Kidney glomerular epithelial cell (primary cell): ENCODE measurements around the gene CALD1.

Experiments used
- DNase-seq: peaks from one replicate; lab custom pipeline; 2025; lab: John Stamatoyannopoulos, UW

Gene CALD1

GRCh38 chr7:134787064-134787463 is 7.6 kb downstream of the CALD1 start:
- DNase-seq = no peak

DNA sequence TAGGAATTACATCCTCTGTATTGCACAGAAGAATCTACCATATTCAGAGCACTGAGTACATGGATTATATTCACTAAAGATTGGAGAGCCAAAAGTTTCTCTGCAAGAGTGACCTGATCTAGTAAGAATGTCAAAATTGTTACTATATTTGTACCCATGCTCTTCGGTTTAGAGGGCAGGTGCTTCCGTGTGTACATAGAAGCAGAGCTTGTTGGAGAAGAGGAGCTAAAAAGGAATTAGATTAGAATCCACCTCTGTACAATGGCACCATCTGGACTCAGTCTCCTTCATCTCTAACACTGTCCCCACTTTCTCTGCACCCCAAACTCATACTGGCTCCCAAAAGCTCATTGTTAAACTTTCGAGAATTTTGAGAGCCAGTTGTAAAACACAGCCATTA is 8.3 kb downstream of the CALD1 start:
- no peak for DNase-seq

DNA sequence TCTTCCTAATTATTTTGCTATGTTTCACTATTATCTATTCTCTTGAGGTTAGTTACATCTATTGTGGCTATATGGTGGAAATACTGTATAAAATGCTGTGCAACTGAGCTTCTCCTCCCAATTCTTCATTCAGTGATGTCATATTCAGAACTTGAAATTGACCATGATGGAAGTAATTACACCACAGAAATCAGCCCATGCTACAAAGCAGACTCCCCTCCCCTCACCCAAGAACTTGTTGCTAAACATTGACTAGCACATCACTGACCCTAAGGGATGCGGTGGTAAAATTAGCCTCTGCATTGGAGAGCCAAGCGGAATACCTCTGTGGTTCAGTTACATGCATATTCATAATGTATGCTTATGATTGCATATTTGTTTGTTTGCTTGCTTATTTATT is 8.8 kb downstream of the CALD1 start:
- no peak for DNase-seq

- no peak for DNase-seq
These were observed 10.7 kb downstream of the CALD1 start for GRCh38 chr7:134789967-134790685.

DNA sequence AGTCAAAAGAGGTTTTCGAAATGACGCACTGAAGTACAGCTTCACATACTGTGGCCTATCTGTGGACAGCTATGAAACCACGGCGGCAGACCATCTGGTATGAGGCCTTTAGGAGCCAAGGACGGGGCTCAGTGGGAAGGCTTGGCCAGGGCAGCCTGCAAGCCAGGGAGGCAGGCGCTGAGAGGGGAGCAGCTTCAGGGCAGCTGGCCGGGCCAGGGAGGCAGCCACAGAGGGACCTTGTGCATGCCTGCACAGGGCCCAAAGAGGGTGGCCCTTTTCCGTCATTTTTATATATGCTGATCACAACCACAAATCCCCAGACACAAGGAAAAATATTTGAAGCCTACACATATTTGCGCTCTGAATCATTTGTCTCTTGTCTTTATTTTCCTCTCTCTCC is 13.5 kb downstream of the CALD1 start:
- DNase-seq = no peak

DNA sequence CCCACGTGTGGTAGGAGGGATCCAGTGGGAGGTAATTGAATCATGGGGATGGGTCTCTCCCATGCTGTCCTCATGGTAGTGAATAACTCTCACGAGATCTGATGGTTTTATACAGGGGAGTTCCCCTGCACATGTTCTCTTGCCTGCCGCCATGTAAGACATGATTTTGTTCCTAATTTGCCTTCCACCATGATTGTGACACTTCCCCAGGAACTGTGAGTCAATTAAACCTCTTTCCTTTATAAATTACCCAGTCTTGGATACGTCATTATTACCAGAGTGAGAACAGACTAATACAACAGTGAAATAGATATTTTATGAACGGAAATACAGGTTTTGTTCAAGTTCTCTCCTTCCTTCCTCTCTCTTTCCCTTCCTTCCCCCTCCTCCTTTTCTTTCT is 15.8 kb downstream of the CALD1 start:
- DNase-seq = no peak

DNA sequence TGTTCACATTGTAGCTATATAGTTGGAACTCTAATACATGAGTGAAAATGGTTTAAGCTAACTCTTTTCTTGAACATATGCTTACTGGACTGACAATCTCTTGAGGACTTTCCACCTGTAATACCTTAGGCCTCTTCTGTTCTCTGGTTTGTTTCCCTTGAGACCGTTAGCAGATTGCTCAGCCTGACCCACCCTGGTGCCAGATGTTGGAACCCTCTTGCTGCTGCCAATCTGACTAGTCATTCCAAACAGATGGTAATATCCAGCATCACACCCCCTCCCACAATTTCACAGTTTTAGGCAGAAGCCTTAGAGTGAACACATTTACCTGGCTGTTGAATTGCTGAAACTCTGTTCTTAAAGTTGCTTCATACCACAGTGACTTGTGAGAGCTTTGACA is 18.7 kb downstream of the CALD1 start:
- no peak for DNase-seq

DNA sequence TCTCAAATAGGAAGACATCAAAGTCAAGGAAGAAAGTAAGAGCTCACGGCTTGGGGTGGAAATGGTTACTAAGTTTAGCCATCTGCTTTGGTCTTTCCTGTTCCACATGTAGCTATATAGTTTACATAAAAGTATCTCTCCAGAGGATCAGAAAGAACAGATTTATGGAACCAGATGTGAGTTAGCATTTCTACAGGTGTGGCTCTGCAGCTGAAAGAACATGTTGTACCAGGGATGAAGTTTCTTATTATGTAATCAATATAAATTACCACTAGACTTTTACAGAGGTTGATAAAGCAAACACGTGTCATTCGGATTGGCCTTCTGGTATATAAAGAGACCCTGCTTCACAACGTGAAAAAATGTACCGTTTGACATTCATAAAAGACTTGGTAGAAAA is 19.9 kb downstream of the CALD1 start:
- no peak for DNase-seq

- DNase-seq = no peak
These were observed 23.3 kb downstream of the CALD1 start for GRCh38 chr7:134802762-134803161.

GRCh38 chr7:134804351-134804750 is 24.9 kb downstream of the CALD1 start:
- DNase-seq = no peak

DNA sequence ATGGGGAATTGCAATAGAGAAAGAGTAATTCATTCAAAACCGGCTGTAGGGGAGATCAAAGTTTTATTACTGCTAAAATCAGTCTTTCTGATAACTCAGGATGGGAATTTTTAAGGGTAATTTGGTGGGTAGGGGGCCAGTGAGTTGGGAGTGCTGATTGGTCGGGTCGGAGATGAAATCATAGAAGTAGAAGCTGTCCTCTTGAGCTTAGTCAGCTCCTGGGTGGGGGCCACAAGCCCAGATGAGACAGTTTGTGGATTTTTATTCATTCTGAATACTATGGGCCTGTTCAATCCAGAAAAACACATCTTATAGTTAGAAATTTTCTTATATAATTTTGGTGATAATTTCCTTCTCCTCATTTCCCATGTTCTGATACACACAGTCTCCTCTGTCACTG is 25.4 kb downstream of the CALD1 start:
- no peak for DNase-seq

DNA sequence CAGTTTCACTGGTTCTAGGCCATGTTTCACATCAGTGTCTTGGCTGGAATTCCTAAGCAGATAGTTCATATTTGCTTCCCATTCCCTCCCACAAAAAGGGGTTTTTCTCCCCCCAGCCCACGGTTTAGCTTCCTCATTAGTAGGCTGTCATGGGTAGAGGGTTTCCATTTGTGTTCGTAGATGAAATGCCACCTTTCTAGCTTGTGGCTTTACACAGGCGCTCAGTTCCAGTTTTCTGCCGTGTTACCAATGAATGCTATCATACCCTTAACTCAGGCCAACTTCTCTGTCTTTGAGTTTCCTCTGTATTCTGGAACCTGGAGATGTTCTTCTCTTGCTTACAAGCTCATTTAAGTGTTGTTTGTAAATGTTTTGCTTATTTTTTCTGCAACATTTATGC is 26.8 kb downstream of the CALD1 start:
- DNase-seq = no peak

DNA sequence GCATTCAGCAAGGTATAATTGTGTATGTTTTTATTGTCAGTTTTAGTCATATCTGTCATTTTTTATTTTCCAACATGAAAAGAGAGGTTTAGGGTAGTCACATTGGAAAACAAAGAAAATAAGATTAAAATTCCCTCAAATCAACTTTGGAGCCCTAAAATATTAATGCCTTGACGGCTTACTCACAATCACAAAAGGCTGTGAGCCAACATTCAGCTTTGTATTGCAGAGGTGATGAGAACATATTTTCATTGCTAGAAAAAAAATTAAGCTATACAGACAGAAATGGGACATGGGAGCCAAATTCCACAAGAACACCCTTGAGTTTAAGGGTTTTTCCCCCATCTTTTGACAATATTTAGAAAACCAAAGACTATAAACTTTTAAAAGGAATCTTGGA is 30.2 kb downstream of the CALD1 start:
- no peak for DNase-seq

DNA sequence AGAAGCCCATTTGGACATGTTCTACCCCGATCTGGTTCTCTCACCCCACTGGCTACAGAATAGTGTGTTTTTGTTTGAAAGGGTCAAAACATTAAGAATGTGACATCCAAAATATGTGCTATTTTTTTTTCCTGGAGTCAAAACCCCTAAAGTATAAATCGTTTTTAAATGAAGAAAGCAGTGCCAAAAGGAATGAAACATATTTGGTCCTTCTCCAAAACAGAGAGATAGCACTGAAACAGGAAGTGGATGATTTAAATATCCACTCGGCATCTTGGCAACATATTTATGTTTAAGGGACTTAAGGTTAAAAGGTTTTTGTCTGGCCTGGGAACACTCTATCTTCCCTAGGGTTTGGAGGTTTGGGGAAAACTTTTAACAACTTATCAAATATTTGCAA is 32.3 kb downstream of the CALD1 start:
- DNase-seq = no peak

DNA sequence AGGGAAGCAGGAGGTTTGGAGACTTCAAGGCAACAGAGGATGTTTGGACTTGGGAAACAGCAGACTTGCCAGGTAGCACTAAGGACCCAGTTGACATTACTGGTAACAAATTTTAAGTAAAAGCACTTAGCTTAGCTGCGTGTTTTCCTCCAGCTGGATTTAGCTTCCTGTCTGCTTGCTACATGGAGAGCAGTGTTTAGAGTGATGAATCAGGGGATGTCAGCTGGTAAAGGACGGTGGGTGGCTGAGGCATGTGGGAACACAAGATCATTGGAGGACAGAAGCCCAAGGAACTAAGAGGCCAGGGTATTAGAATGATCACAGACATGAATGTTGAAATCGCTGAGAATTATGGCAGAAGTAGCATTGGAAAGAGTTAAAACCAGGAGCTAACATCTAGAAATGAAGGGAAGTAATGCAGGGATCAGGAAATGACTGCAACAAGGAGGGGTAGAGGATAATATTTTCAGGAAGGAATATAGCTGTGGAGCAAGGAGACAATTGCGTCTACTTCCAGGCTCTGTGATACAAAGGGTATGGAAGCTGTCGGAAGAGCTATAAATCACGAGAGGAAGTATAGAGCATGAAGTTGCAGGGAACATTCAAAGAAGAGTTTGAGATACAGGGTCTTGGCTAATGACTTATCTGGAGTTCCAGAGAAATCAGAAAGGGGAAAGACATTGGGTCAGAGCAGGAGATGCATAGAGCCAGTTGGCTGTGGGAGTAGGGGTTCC is 34.4 kb downstream of the CALD1 start:
- DNase-seq = no peak

DNA sequence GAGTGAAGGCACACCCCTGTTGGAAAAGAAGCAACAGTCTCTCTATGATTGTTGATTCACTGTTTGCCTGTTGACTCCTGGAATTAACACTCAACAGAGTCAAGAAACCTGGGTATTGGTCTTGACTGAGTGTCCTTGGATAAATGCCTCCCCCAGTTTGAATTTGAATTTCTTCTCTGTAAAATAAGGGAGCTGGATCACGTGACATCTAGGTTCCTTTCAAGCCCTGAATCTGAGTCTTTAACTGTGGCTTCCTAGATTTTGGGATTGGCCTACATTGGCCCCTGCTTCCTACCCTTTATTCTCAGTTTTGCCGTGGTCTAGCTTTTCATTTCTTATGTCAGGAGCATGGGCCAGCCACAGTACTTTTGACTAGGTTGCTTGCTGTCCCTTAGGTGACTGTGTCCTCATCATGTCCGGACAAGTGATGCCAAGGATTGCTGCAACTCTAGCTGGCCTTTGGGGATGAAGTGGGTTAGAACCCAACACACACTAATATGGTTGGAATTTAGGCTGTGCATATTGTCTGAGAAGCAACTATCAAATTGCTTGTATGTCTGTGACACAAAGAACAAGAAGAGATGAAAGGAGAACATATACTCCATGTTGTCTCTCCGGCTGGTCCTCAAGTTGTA is 35.4 kb downstream of the CALD1 start:
- DNase-seq = no peak

- DNase-seq = no peak
These were observed 39.3 kb downstream of the CALD1 start for GRCh38 chr7:134818613-134819345.

GRCh38 chr7:134819401-134819800 is 40.0 kb downstream of the CALD1 start:
- no peak for DNase-seq

DNA sequence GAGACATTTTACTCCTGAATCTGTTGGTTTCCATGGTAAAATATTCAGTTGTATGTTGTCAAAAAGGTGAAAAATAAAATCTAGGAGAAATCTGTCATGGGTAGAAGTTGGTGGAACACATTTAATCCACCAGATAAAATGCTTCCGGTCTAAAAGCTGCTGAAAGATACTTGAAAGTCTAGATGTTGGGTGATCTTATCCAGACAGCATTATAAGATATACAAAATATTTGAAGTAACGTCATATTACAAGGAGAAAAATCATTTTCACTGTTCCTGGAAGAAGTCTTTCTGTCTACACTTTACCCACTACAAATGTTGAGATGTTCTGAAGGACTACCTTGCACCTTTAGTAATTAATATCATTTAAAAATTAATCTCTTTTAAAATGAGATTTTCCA is 40.9 kb downstream of the CALD1 start:
- no peak for DNase-seq

GRCh38 chr7:134820778-134821177 is 41.3 kb downstream of the CALD1 start:
- no peak for DNase-seq

GRCh38 chr7:134823400-134823799 is 44.0 kb downstream of the CALD1 start:
- DNase-seq = no peak

DNA sequence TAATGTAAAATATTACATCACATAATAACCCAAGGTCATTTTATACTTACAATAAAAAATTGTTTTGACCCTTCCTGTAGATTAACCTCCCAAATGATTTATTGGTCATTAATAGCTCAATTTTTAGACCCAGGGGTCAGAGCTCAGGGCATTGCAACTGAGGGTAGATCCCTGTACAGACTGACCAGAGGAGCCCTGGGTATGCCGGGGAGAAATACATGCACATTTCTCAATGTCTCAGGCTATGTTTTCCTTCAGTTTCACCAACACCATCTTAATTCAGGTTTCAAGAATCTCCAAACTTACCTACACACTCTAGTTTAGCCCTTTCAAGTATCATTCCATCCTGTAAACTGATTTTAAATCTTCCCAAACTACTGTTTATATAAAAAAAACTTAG is 46.2 kb downstream of the CALD1 start:
- no peak for DNase-seq

DNA sequence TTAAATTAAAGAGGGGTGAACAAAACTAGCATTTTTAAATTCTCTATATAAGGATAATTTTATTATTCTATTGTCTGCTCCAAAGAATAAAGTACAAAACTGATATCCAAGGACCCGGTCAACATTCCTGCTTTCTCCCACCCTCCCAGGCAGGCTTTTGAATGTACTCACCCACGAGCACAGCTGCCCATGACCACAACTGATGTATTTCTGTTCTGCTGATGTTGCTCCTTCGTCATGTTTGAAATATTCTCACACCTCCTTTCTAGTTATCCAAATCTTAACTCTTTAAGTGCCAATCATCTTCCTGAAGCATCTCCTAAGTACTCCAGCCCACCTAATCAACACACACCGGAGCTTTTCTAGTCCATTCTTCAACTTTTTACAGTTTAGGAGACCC is 46.7 kb downstream of the CALD1 start:
- peak; percentile 43 for DNase-seq
